ENCODE results near the gene TM4SF4. TPM values are rescaled to one million over a fixed set of nuclear protein-coding genes. Genes with fewer than 3 reads are reported as not detected.

Gene TM4SF4
- total RNA-seq, 1 donor = not detected

DNA sequence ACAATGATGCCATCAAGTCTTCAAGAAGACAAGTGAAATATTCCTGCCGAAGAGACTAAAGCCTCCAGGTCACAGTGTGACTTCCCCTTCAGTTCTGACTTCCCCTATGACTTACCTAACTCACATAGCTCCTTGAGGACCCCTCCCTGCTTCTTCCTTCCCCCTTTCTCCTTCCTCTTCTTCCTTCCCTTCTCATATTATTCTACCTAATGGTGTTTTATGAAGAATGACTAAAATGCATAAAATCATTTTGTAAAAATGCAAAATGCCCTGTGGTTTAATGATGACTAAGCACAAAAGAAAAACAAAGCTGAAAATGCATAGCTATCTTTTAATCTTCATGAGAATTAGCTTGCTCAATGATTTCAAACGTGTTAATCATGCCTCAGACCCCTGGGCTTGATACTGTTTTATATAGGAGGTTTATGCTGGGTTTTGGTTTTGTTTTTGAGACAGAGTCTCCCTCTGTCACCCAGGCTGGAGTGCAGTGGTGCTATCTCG is 26.1 kb upstream of the TM4SF4 start:
- Histone ChIP-seq H3K9me3 (ENCODE audit: low read depth, low read length) (peaks cover 5% of the 10 kb centered on the region), H3K4me3 (ENCODE audit: low read length) (no peak overlapping the region), H3K27me3 (ENCODE audit: insufficient read depth, low read length) (no peaks in the 10 kb centered on the region), H3K4me1 (ENCODE audit: insufficient read depth, low read length) (peaks cover 47% of the 10 kb centered on the region)

DNA sequence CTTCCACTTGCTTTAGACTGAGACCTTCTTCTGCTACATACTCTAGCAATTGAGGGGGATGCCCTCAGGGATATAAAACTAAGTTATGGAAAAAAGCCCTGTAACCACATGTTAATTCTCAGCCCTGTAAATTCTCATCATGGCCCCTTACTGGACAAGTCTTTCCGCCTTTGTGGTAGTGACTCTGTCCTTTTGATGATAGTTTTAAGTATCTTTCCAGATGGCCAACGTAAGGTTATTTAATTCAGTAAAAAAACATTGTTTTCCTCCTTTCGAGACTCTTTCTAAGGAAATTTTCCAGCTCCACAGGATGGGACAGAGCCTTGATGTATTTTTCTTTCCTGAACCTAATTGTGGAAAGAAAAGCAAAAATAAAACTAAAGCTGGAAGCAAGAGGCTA is 25.3 kb upstream of the TM4SF4 start:
- Histone ChIP-seq H3K4me3 (ENCODE audit: low read length) (no peak overlapping the region), H3K27me3 (ENCODE audit: insufficient read depth, low read length) (no peaks in the 10 kb centered on the region), H3K9me3 (ENCODE audit: low read depth, low read length) (peaks cover 5% of the 10 kb centered on the region), H3K4me1 (ENCODE audit: insufficient read depth, low read length) (peaks cover 43% of the 10 kb centered on the region)

DNA sequence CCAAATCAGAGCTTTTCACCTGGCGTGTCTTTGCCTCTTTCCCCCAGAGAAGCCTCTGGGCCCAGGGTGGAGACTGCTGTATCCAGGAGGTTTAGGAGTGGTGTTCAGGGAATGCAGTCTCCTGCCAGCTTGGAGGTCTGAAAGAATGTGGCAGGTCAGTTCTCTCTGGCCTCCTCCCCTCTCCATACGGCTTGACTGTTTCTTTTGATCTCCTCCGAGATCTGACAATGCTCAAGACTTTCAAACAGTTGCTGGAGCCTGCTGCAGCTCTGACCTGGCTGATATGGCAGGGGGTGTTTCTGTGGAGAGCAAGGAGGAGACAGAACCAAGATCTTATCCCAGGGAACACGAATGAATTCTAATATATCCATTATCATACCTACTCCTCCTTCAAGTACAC is 24.7 kb upstream of the TM4SF4 start:
- peaks cover 43% of the 10 kb centered on the region for H3K4me1 ChIP-seq (ENCODE audit: insufficient read depth, low read length)
- H3K27me3 ChIP-seq (ENCODE audit: insufficient read depth, low read length) = no peaks in the 10 kb centered on the region
- no peak overlapping the region for H3K4me3 ChIP-seq (ENCODE audit: low read length)
- peaks cover 5% of the 10 kb centered on the region for H3K9me3 ChIP-seq (ENCODE audit: low read depth, low read length)

DNA sequence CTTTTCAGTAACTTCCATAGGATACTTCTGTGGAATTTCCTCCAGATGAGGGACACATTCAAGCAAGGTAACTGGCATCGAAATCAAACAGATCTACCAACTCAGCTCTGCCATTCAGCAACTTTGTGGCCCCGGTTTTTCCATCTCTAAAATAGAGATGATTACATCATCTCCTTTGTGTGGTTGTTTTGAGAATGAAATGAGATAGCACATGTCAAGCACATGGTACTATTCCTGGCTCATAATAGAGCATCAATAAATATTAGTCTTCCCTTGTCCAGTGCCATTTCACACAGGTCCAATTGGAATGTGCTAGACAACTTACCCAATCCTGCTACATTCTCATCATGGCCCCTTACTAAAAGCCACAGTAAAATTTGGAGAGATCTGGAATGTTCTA is 24.2 kb upstream of the TM4SF4 start:
- H3K4me3 ChIP-seq (ENCODE audit: low read length) = no peak overlapping the region
- H3K27me3 ChIP-seq (ENCODE audit: insufficient read depth, low read length) = no peaks in the 10 kb centered on the region
- H3K4me1 ChIP-seq (ENCODE audit: insufficient read depth, low read length) = peaks cover 43% of the 10 kb centered on the region
- H3K9me3 ChIP-seq (ENCODE audit: low read depth, low read length) = peaks cover 5% of the 10 kb centered on the region

DNA sequence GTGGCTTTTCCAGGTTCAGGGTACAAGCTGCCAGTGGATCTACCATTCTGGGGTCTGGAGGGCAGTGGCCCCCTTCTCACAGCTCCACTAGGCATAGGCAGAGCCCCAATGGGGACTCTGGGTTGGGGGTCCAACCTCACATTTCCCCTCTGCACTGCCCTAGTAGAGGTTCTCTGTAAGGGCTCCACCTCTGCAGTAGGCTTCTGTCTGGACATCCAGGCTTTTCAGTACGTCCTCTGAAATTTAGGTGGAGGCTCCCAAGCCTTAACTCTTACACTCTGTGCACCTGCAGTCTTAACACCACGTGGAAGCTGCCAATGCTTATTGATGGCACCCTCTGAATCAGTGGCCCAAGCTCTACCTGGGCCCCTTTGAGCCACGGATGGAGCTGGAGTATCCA is 22.5 kb upstream of the TM4SF4 start:
- Histone ChIP-seq H3K9me3 (ENCODE audit: low read depth, low read length) (peaks cover 5% of the 10 kb centered on the region), H3K27me3 (ENCODE audit: insufficient read depth, low read length) (no peaks in the 10 kb centered on the region), H3K4me3 (ENCODE audit: low read length) (no peak overlapping the region), H3K4me1 (ENCODE audit: insufficient read depth, low read length) (peaks cover 40% of the 10 kb centered on the region)

DNA sequence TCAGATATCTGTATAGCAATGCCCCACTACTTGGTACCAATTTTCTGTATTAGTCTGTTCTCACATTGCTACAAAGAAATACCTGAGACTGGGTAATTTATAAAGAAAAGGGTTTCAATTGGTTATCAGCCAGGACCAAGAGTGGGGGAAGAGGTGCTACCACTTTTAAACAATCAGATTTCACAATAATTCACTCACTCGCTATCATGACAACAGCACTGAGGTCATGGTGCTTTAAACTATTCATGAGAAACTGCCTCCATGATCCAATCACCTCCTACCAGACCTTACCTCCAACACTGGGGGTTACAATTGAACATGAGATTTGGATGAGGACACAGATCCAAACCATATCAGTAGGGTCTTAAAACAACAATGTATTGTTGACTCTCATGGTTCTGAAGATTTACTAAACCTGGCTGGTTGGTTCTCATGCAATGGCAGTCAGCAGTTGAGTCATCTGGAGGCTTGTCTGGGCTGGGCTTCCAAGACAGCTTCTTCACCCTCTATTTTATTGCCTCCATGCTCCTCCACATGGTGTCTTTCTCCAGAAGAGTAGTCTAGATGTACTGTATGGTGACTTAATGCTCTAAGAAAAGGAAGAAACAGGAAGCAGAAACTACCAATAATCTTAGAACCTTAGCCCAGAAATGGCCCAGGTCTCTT is 21.2 kb upstream of the TM4SF4 start:
- Histone ChIP-seq H3K27me3 (ENCODE audit: insufficient read depth, low read length) (no peaks in the 10 kb centered on the region), H3K9me3 (ENCODE audit: low read depth, low read length) (peaks cover 5% of the 10 kb centered on the region), H3K4me3 (ENCODE audit: low read length) (no peak overlapping the region), H3K4me1 (ENCODE audit: insufficient read depth, low read length) (peaks cover 27% of the 10 kb centered on the region)

DNA sequence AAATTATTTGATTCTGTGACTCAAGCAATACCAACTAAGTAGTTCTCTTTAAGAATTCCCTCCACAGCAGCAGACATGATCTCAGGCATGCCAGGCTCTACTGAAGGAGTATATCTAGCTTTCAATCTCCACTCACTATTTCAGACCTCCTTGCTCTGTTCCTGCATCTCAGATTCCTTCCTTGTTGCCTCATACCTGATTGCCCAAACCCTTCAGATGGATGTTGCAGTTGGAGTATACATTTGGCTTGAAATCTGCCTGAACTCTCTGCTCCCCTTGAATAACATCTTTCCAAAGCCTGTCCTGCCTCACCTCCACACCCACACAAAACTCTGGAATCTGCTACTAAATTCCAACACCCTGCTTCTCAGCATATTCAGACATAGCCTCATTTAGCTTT is 19.8 kb upstream of the TM4SF4 start:
- Histone ChIP-seq H3K27me3 (ENCODE audit: insufficient read depth, low read length) (no peaks in the 10 kb centered on the region), H3K4me1 (ENCODE audit: insufficient read depth, low read length) (peaks cover 13% of the 10 kb centered on the region), H3K9me3 (ENCODE audit: low read depth, low read length) (peaks cover 5% of the 10 kb centered on the region), H3K4me3 (ENCODE audit: low read length) (no peak overlapping the region)

DNA sequence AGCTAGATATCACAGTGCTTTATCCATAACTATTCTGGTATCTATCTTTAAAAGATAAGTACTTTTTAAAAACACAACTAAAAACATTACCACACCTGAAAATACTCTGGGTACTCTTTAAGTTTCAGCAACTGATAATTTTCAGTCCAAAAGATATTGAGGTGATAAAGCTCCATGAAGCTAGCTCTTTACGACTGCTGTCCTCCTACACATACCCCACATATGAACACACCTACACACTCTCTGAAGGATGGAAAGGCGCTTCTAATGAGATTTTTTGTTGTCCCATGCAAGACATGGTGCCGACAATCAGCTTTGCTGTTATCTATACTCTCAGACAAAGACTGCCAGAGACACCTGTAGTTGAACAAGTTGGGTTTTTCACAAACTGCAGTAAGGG is 19.1 kb upstream of the TM4SF4 start:
- Histone ChIP-seq H3K9me3 (ENCODE audit: low read depth, low read length) (peaks cover 5% of the 10 kb centered on the region), H3K4me1 (ENCODE audit: insufficient read depth, low read length) (peaks cover 6% of the 10 kb centered on the region), H3K27me3 (ENCODE audit: insufficient read depth, low read length) (no peaks in the 10 kb centered on the region), H3K4me3 (ENCODE audit: low read length) (no peak overlapping the region)

DNA sequence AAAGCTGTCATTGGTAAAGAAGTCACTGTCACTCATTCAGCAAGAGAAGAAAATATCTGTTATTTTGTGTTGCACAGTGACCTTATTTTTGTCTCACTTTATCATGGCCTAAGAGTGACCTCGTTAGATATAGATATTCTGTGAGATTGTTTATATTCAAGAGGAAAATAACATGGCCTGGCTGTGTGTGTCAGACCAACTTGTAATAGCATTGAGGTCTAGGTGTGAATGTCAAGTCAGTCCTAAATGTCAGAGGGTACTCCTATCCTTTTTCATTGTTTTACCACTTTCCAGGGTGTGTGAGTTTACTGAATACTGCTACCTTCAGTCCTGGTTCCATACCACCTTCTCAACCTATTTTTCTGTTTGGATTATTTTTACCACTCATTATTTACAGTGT is 18.5 kb upstream of the TM4SF4 start:
- Histone ChIP-seq H3K4me3 (ENCODE audit: low read length) (no peak overlapping the region), H3K9me3 (ENCODE audit: low read depth, low read length) (peaks cover 5% of the 10 kb centered on the region), H3K27me3 (ENCODE audit: insufficient read depth, low read length) (no peaks in the 10 kb centered on the region), H3K4me1 (ENCODE audit: insufficient read depth, low read length) (peaks cover 5% of the 10 kb centered on the region)

DNA sequence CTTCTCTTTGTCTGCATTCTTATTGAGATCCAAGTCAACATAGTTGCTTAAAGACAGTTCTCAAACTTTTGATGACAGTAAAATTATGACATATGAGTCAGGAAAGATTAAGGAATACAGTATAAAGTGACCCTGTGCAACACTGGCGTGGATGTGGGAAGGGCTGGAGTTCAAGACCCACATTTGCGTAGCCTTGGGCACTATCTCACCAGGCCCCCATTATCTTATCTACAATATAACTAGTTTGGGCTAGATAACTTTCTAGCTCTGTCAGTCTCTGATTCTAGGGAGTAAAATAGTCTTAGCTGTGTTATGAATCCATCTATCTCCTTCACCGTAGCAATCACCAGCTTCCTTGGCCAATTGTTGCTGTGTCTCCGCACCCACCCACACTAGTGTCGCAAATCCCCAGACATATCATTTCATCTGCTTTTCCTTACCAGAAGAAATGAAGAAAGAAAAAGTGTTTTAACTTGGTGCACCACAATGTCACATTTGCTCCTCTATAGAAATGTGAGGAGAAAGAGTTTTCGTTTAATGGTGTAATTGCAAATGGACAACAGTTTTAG is 14.9 kb upstream of the TM4SF4 start:
- Histone ChIP-seq H3K4me1 (ENCODE audit: insufficient read depth, low read length) (peaks cover 5% of the 10 kb centered on the region), H3K27me3 (ENCODE audit: insufficient read depth, low read length) (no peaks in the 10 kb centered on the region), H3K9me3 (ENCODE audit: low read depth, low read length) (no peaks in the 10 kb centered on the region), H3K4me3 (ENCODE audit: low read length) (no peak overlapping the region)

DNA sequence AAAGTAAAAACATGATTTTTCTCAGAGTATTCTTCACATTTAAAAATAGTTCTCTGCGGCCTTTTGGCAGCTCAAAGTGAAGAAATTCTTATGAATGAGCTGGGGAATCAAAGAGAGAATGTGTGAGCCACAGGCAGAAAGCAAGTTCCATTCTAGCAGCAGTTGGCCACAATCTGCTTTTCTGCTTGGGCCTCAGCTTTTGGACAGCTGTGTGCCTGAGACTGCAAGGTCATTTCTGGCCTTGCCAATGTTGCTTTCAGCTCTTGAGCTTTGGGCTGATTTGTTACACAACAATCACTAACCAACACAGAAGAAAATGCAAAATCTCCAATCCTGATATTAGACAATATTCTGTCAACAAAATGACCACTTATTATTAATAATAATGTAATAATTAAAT is 14.4 kb upstream of the TM4SF4 start:
- no peaks in the 10 kb centered on the region for H3K9me3 ChIP-seq (ENCODE audit: low read depth, low read length)
- H3K4me3 ChIP-seq (ENCODE audit: low read length) = no peak overlapping the region
- peaks cover 10% of the 10 kb centered on the region for H3K4me1 ChIP-seq (ENCODE audit: insufficient read depth, low read length)
- no peaks in the 10 kb centered on the region for H3K27me3 ChIP-seq (ENCODE audit: insufficient read depth, low read length)

DNA sequence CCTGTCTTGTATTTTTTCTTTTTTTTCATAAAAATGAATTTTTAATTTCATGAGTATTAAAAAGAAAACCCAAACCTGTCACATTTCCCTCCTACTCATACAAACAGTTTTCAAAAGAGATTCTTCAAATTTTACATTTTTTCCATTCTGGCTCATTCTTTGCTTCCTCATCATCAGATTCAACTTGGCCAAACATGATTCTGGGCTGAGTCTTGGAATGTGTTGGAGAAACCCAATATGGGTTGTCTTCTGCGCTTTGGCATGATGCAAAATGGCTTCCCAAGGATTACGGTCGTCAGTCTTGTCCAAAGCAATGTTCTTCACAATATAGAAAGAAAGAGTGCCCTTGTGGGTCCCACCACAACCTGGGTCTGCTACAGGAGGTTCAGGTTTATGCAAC is 12.4 kb upstream of the TM4SF4 start:
- Histone ChIP-seq H3K4me1 (ENCODE audit: insufficient read depth, low read length) (peaks cover 10% of the 10 kb centered on the region), H3K4me3 (ENCODE audit: low read length) (no peak overlapping the region), H3K9me3 (ENCODE audit: low read depth, low read length) (no peaks in the 10 kb centered on the region), H3K27me3 (ENCODE audit: insufficient read depth, low read length) (no peaks in the 10 kb centered on the region)

DNA sequence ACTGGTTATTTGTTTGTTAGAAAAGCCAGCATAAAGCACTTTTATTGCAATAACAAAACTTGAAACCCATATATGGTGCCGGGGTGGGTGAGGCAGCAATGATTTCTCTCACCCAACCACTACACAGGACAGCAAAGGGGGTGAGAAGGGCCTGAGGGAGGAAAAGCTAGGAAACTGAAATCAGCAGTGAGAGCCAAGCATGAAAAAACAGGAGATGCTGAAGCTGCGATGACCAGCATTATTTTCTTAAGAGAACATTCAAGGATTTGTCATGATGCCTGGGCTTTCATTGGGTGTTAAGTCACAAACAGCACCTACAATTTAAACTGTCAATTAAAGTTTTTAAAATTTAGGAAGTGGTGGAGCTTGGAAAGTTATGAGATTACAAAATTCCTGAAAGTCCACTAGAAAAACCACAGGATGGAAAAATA is 11.9 kb upstream of the TM4SF4 start:
- Histone ChIP-seq H3K9me3 (ENCODE audit: low read depth, low read length) (no peaks in the 10 kb centered on the region), H3K27me3 (ENCODE audit: insufficient read depth, low read length) (no peaks in the 10 kb centered on the region), H3K4me3 (ENCODE audit: low read length) (no peak overlapping the region), H3K4me1 (ENCODE audit: insufficient read depth, low read length) (peaks cover 10% of the 10 kb centered on the region)

DNA sequence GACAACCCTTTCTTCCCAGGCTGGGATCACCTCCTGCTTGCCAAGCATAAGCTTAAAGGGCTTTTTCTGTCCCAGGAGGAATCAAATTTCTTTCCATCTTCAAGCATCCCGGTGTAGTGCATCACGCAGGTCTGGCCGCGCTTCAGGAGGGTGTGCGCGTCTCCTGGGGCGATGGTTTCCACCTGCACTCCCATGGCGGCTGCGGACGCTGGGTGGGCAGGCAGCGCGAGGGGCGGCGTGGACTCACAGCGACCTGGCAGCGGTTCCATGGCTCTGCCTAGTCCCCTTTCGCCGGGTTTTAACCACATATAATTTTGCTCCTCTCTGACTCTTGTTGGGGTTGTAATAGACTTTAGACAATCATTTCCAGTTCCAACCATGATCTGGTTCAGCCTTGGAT is 10.6 kb upstream of the TM4SF4 start:
- Histone ChIP-seq H3K27me3 (ENCODE audit: insufficient read depth, low read length) (no peaks in the 10 kb centered on the region), H3K4me3 (ENCODE audit: low read length) (no peak overlapping the region), H3K4me1 (ENCODE audit: insufficient read depth, low read length) (peaks cover 10% of the 10 kb centered on the region), H3K9me3 (ENCODE audit: low read depth, low read length) (no peaks in the 10 kb centered on the region)

DNA sequence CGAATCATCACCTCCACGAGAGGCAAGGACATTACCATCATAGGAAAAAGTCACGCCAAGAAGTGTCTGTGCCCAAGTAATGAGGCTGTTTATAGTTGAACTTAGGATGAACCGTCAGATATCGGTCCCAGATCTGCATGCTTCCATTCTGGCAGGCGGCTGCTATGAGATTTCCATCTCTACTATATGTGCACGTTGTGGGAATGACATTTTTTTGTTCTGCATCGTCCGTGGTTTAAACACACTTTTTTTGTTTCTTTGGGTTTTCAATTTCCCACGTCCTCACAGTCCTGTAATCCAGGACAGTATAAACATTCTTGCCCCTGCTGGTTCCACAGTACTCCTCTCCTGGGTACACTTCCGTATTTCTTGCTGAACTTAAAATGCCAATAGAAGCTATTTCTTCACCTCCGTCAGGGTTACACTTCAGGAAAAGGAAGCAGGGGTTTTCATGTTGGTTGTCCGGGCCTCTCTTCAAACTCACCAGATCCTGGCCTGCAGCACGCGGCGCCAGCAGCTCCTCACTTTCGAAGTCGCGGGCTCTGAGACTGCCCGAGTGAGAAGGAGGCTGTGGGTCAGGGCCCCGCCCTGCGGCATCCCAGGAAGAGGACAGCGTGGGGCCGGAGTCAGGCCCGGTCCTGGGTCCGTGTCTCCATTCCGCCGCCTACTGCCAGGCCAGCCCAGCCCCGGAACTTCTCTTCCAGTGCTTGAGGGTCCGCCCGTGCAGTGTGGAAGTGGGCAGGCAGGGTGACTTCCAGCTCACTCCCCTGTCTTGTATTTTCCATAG is 9.8 kb upstream of the TM4SF4 start:
- H3K9me3 ChIP-seq (ENCODE audit: low read depth, low read length) = no peaks in the 10 kb centered on the region
- peaks cover 10% of the 10 kb centered on the region for H3K4me1 ChIP-seq (ENCODE audit: insufficient read depth, low read length)
- H3K4me3 ChIP-seq (ENCODE audit: low read length) = no peak overlapping the region
- no peaks in the 10 kb centered on the region for H3K27me3 ChIP-seq (ENCODE audit: insufficient read depth, low read length)

All from mononuclear cell (primary cell).